GM19328 (cell line): ENCODE measurements around the gene MAPK11.

Experiments
- ATAC-seq: cut with Tn5 transposase; IDR thresholded peaks from one replicate; pipeline ENCODE4 v1.9.1; 2021; ENCODE audit warnings: mild to moderate bottlenecking, moderate library complexity; ENCODE audit not compliant: unreplicated experiment

Gene MAPK11

GRCh38 chr22:50227579-50228215 lies 42.5 kb downstream of the MAPK11 start:
- no peak for ATAC-seq

- no peak for ATAC-seq
Measured at GRCh38 chr22:50226875-50227165, 43.4 kb downstream of the MAPK11 start.

GRCh38 chr22:50226063-50226874 lies 43.9 kb downstream of the MAPK11 start:
- no peak for ATAC-seq

GRCh38 chr22:50225200-50225969 lies 44.8 kb downstream of the MAPK11 start:
- ATAC-seq: no peak

- no peak for ATAC-seq
Measured at GRCh38 chr22:50224071-50224470, 46.1 kb downstream of the MAPK11 start.

- ATAC-seq: no peak
Measured at GRCh38 chr22:50222508-50222907, 47.7 kb downstream of the MAPK11 start.

- ATAC-seq: no peak
Measured at GRCh38 chr22:50221410-50222300, 48.5 kb downstream of the MAPK11 start.

GRCh38 chr22:50220603-50221409 lies 49.4 kb downstream of the MAPK11 start:
- ATAC-seq: no peak

- ATAC-seq: no peak
Measured at GRCh38 chr22:50219800-50220602, 50.2 kb downstream of the MAPK11 start.

- no peak for ATAC-seq
Measured at GRCh38 chr22:50218996-50219727, 51.0 kb downstream of the MAPK11 start.

GRCh38 chr22:50218153-50218995 lies 51.8 kb downstream of the MAPK11 start:
- no peak for ATAC-seq

GRCh38 chr22:50217543-50218152 lies 52.5 kb downstream of the MAPK11 start:
- no peak for ATAC-seq

GRCh38 chr22:50216684-50217520 lies 53.3 kb downstream of the MAPK11 start:
- no peak for ATAC-seq

- ATAC-seq: no peak
Measured at GRCh38 chr22:50216055-50216683, 54.0 kb downstream of the MAPK11 start.

- no peak for ATAC-seq
Measured at GRCh38 chr22:50215297-50216054, 54.7 kb downstream of the MAPK11 start.
